Measurements from ENCODE around the gene CNNM2.
A peak's percentile ranks its signal among the peaks of the same experiment; 100 is the strongest.
"Not testable (repeated sequence)": the region's sequence is repeated elsewhere in the genome, so short reads cannot be mapped to it uniquely, and the experiment has no call there.

The CNNM2 gene

DNA sequence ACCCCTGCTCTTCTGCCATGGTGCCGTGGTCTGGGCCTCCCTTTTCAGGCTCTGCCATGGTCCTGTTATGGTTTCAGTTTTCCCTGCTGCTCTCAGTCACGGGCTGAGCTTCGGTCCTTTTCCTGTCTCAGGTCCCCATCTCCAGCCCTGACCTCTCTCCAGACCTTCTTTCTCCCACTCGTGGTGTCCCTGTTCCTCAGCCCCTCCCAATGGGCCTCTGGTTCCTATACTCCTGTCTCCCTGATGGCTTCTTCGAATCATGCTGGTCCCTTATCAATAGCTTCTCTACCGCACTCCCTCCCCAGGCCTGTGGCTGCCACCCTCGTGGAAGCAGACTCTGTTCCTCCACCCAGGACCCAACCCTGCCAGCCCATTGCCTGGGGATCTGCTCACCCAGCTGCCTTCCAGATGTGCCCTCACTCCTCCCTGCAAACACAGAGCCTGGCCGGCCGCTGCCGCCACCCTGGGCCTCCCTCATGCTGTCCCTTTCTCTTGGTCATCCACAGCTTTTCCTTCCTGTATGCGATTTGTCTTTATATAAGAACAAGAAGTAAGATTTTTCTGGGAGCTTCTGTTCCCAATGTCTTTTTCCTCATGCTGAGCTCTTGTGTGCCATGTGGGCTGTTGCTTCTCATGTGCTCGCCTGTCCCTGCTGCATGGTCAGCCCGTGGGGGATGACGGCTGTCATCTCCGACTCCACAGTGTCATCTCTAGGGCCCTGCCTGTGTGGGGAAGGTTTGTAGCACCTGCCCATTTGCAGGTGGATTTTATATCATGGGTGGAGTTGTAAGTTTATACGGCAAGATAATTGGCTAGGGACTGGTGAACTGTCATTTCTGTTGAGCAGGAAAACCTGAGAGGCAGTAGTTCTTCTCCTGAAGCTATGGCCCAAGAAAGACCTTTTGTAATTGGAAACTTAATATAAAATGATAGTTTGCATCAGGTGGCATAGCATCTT, 148.3 kb downstream of the CNNM2 start:
- no peak for TF ChIP-seq ZFX (IDR thresholded peaks at IDR 0.05)
- TF ChIP-seq, protein P1, sequence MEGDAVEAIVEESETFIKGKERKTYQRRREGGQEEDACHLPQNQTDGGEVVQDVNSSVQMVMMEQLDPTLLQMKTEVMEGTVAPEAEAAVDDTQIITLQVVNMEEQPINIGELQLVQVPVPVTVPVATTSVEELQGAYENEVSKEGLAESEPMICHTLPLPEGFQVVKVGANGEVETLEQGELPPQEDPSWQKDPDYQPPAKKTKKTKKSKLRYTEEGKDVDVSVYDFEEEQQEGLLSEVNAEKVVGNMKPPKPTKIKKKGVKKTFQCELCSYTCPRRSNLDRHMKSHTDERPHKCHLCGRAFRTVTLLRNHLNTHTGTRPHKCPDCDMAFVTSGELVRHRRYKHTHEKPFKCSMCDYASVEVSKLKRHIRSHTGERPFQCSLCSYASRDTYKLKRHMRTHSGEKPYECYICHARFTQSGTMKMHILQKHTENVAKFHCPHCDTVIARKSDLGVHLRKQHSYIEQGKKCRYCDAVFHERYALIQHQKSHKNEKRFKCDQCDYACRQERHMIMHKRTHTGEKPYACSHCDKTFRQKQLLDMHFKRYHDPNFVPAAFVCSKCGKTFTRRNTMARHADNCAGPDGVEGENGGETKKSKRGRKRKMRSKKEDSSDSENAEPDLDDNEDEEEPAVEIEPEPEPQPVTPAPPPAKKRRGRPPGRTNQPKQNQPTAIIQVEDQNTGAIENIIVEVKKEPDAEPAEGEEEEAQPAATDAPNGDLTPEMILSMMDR (conservative IDR thresholded peaks at IDR 0.05): no peak
- H3K27ac ChIP-seq: no peak overlapping the region

DNA sequence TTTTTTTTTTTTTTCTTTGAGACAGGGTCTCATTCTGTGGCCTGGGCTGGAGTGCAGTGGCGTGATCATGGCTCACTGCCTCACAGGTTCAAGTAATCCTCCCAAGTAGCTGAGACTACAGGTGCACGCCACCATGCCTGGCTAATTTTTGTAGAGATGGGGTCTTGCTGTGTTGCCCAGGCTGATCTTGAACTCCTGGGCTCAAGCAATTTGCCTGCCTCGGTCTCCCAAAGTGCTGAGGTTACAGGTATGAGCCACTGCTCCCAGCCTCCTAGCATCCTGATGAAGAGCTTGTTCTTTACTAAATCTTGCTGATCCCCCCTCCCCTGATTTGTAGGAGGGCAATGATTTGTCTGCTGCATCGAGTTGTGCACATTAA, 149.0 kb downstream of the CNNM2 start:
- not testable (repeated sequence) for H3K27ac ChIP-seq

DNA sequence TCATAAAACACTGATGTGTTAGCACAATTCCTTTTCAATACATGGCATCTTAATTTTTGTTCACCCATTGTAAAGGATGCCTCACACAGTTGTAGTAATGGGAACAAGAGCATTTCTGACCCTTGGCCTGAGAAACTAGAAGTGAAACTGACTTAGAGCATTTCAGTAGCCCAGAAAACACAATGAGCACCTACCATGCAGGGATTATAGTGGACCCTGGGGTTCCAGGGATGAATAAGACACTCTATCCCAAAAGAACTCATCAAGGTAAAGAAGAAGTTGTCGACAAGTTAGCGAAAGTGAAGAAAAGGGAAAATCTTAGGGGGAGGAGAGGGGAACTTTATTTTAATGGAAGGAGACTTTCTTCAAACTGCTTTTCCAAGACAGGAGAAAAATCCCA, 149.4 kb downstream of the CNNM2 start:
- TF ChIP-seq ZFX (IDR thresholded peaks at IDR 0.05): no peak
- TF ChIP-seq, protein P1 (conservative IDR thresholded peaks at IDR 0.05): no peak
- no peak overlapping the region for H3K27ac ChIP-seq

DNA sequence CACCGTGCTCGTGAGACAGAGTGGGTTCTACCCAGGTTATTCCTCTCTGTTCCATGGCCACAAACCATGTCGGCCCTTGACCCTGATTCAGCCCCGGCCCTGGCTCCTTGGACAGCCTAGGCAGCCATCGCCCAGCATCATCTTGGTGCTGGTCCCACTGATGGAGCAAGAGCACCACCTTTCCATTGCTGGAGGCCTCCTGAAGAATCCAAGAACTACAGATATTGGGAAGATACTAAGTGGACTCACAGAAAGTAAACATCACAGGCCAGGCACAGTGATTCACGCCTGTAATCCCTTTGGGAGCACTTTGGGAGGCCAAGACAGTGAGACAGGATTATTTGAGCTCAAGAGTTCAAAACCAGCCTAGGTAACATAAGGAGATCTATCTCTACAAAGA, 149.9 kb downstream of the CNNM2 start:
- no peak overlapping the region for H3K27ac ChIP-seq
- no peak for TF ChIP-seq ZFX (IDR thresholded peaks at IDR 0.05)
- TF ChIP-seq, protein P1 (conservative IDR thresholded peaks at IDR 0.05): no peak

DNA sequence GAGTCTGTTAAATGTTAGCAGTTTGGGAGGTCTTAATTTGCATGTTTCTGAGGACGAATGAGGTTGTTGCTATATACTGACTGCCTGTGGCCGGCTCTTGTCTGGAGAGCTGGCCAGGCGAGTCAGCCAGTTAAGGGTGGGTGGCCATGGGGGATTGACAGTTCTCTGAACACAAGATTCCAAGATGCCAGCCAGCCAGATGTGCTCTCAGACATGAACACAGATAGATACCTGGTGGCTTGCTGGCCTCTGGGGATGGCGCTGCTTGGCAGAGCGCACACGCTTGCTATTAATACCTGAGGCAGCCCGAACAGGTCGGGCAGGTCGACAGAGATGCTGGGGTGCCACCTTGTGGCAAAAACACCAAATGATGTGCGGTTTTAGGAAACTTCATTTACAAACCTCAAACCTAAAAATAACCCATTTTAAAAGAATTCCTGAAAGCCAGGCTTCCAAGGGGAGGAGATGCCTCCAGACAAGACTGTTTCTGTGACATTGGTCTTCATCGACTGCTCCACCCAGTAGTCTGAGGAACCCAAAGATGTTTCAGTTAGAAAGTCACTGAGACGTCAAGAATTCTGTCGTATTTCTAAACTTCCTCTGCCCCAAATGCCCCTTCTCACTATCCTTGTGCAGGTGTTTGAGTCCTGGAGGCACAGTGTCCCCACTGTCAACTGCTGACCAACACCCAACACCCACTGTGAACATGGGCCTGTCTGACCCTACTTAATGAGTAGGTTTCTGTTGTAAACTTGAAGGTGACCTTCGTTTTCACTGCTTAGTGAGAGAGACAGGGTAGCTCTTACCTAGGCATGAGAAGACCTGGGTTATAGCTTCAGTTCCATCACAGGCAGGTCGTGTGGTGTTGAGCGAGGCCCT, 151.6 kb downstream of the CNNM2 start:
- H3K27ac ChIP-seq: no peak overlapping the region
- TF ChIP-seq, protein P1 (conservative IDR thresholded peaks at IDR 0.05): peak; percentile 91
- TF ChIP-seq ZFX (IDR thresholded peaks at IDR 0.05): no peak

DNA sequence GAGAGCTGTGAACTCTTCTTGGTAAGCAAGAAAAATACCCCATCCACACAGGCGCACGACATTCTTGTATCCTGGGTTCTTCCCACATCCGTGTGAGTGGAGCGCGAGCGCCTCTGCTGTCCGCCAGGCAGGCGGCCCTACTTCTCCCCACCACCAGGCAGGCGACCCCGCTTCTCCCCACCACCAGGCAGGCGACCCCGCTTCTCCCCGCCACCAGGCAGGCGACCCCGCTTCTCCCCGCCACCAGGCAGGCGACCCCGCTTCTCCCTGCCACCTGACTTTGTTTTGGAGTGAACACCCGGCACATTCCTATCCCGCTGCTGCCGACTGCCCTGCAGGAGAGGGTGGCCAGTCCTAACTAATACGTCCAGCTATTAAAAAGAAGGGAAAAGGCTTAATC, 154.2 kb downstream of the CNNM2 start:
- no peak overlapping the region for H3K27ac ChIP-seq
- TF ChIP-seq ZFX (IDR thresholded peaks at IDR 0.05): no peak
- TF ChIP-seq, protein P1 (conservative IDR thresholded peaks at IDR 0.05): no peak

DNA sequence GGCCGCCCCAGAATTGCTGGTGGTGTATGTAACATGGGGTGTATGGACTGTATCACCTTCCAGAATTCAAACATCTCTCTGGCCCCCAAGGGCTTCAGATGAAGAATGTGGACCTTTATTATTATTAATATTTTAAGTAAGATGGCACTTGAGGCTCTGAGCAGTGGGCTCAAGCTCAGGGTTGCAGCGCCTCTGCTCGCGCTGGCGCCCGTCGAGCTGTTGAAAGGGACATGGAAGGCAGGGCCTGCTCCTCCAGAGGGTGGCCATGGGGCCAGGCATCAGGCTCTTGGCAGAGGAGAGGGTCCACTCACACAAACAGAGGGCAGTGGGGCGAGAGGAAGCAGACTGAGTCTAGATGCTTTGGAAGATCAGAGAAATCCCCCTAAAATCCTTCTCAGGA, 154.8 kb downstream of the CNNM2 start:
- no peak for TF ChIP-seq ZFX (IDR thresholded peaks at IDR 0.05)
- TF ChIP-seq, protein P1 (conservative IDR thresholded peaks at IDR 0.05): no peak
- no peak overlapping the region for H3K27ac ChIP-seq
